AG08396 (cell line): ENCODE results near the gene FOXL2NB.

ENCODE experiments used
- DNase-seq: peaks from one replicate; pipeline ENCODE4 v3.0.0; 2012; ENCODE audit warnings: low spot score, mixed read lengths

FOXL2NB gene

DNA sequence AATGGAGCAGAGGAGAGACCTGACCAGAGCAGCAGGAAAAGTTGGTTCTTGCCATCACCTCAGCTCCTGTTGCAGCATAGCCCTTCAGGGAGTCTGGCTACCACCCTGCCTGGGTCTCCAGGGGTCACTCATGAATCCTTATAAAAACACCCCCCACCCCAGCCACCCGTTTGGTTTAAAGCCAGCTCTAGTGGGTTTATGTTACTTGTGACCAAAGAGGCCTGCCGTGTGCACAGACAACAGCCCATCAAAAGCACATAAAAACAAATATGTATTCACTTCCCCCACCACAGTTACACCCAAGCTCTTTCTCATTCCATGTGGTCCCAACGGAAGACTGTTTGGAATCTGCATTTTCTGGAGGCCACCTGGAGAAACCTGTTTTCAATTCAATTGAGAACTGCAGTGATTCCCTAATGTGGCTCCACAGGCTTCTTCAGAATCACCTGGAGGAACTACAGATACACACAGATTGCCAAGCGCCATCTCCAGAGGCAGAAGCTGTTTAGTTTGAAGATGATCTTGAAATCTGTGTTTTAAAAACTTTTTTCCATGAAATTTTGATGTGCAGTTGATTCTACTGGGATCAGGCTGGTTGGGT, 13.8 kb upstream of the FOXL2NB start:
- no peak for DNase-seq

DNA sequence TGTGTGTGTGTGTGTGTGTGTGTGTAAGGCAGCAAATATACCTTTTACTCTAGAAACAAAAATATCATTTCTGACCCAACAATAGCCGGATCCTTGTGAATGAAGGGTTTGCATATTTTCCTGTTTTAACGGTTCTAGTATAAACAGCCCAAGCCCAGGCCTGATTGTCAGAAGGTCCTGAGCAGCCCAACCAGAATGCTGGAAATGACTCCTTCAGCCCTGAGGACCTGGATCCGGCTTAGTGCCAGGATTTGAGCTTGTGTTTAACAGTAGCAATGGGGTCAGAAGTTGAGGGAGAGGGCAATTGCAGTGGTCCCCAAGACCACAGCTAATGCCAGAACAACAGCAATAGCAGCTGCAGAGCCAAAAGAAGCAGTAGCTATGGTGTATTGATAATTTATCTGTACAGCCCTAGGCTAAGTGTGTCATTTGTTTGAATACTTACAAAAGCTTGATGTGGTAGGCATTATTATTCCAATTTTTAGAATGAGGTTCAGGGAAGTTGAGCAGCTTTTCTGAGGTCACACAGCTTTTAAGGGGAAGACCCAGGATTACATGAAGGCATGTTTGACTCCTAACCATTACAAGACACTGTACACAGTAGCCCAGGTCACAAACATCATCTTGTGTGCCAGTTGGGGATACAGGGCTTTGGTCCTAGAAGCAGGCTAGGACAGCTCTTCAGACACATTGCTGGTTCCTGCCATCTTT, 12.9 kb upstream of the FOXL2NB start:
- no peak for DNase-seq

DNA sequence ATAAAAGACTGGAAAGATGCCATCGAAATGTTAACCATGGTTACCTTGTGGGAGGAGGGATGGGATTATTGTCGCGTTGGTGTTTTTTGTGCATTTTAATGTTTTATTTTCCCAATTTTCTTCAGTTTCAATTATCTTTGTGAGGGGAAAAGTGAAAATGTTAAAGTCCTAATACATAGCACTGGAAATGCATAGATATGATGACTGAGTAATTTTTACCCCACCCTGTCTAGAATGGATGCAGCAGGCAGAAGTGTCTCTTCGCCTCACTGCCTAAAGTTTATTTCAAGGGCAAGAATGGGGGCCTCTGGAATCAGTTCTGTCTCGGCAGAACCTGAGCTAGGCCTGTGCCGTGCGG, 11.5 kb upstream of the FOXL2NB start:
- no peak for DNase-seq

DNA sequence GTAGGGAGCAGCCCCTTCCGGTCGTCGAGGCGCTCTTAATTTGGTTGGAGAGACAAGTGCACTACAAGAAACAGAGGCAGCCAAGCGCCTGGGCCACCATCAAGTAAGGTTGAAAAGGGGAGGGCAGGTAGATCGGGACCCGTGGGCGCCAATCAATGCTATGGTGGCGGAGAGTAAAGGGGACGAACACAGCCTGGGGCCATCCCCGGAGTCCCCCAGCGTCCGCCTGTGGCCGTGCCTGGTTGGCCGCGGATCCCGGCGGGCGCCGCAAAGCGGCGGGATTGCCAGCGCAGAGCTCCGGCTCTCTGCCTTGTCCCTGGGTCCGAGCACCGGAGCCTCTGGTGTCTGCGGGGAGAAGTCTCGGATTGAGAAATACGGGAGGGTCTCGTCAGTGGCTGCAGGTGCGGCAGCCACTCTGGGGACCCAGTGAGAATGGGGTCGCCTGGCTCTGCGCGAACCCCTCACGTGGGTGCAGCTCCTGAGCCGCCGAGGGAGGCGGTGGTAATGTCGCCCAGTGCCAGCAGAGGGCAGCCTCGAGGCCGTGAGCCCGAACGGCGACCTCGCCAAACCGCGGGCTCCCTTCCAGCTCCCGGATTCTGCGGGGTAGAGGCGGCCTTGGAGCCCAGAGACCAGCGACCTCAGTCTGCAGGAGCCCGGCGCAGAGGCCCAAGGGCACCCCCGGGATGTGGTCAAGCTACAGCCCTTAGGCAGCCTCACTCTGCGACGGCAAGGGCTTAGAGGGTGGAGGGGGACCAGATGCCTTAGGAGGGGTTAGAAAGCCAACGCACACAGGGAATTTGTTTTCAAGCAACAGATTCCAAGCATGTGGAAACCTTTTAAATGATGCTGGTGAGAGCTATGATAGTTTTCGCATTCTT, 10.9 kb upstream of the FOXL2NB start:
- DNase-seq, result peak; percentile 94

DNA sequence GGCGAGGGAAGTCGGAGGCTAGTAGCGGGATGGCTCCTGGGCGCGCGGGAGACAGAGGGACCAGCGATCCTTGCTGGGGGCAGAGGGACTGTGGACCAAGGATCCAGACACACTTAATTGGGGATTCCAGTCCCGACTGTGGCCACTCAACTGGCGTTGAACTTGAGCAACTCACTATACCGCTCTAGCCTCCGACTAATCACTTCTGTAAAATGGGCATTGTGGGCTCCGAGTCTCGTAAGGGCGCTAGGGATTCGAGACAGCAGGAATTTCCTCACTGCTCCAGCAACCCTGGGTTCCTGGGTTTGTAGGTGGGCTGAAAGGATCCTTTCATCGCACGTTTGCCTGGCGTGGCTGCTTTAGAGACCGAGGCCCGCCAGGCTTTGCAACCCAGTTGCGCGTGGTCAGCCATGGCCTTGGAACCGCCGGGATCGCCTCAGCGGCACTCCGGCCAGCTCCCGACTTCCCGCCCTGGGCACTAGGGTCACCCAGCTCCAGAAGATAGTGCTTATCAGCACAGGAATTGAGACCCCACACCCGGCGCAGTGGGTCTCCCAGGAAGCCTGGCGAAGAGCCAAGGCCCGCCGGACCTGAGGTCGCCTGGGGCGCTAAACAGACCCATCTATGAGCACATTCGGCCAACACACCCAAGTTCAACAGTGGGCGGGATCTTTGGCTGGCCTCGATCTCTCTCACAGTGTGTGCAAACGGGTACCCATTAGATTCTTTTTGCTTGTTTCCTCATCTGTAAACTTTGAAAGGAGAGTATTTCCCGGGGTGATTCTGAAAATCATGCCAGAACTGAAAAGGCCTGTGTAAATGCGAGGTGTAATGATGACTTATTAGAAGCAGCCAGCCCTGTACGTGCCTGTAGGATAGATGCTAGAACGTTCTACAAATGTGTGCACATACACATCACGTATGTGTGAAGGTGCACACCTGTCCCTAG, 10.0 kb upstream of the FOXL2NB start:
- no peak for DNase-seq

DNA sequence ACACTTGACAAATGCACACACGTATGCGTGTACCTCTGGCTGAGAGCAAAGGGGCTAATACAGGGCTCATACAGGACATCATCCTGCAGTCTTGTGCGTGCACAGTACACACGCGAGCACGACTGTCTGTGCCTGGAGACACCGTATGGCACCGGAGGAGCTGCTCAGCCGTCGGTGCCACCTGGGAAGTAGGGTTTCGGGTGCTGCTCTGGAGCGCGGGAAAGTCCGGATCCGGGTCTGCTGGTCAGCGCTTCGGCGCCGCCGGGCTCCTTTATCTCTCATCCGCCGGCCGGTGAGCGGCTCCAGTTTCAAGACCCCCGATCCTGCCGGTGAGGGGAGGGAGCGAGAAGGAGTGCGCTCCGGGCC, 9.3 kb upstream of the FOXL2NB start:
- no peak for DNase-seq

DNA sequence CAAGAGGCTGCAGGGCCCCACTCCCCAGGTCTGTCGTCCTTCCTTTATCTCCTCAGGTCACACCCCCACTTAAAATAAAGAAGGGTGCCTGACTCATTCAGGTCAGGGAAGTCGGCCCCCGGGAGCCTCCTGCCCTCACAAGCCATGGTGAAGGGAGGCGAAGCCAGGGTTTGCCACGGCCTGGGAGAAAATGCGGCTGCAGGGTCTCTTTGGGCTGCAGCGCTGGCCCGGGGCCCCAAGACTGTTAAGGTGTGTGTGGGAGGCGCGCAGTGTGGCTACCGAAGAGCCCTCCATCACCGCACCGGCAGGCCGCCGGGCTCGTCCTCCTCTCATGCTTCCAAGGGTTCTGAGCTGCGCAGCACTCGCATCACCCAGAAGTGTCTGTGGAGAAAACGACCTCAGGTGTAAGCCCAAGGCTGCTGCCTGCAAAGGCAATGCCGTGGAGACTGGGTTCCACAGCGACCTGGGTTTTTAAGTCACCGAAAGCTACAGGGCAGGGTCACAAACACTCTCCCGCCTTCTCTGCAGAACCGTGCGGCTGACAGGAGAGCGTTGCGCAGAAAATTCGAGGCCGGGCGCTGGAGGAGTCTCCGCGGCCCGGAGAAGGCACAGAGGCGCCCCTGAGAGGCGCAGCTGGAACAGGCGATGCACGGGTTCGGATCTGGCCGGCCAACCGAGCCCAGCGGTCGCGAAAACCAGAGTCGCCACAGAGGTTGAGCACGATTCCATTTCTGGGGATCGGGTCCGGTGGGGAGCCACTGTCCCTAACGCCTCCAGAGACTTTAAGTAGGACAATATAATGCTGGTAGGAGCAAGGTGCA, 8.8 kb upstream of the FOXL2NB start:
- DNase-seq, result no peak

DNA sequence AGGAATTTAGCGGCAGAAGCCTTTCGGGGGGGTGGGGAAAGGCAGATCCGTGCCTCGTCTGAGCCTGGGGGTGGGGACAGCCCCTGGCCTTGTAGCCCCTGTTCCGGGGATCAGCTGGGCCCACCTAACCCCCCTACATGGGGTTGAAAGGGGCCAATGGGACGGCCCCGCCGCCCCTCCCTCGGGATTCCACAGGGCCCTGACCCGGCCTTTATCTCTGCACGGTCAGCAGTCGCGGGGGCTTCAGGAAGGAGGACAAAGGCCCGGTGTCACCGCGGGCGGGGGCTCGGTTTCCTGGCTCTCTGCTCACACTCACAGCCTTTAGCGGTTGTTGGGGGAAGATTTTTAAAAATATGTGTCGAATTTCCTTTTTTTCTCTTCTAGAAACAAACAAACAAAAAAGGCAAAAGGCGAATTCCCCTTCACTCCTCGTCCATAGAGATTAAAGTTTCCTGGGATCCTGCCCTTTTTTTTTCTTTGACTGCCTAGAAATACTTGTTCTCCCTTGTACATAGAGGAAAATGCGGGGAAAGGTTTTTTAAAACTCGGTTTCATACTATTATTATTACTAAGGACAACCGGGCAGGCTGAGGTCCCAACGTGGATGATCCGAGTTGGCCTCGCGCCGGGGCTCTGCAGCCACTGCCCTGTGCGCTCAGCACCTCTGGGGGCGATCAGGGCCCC, 8.0 kb upstream of the FOXL2NB start:
- no peak for DNase-seq

DNA sequence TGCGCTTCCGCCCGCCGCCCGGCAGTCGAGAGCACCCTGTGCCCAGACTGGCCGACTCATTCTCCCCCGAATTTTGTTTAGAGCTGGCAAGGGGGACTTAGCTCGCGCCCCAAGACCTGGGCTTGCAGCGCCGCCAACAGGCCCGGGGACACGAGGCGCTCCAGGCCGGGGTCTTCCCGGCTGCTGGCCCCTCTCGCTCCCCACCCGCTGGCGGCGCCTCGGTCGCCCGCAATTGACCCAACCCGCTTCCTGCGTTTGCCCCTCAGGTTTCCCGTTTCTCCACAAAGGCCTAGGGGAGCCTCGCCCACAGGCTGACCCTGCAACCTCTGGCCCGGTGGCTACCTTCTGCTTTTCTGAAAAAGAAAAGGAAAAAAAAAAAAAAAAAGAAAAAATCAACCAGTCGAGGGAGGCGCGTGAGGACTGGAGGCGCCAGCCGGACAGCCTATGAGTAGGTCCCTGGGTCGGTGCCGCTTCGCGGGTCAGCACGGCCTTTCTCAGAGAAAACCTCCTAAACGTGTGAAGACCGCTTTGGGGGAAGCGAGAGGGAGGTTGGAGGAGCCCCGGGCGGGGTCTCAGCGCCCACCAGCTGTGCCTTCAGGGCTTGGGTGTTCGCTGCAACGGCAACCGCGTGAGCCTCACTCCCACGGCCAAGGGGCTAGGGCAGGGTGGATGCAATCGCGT, 7.3 kb upstream of the FOXL2NB start:
- DNase-seq, result no peak

DNA sequence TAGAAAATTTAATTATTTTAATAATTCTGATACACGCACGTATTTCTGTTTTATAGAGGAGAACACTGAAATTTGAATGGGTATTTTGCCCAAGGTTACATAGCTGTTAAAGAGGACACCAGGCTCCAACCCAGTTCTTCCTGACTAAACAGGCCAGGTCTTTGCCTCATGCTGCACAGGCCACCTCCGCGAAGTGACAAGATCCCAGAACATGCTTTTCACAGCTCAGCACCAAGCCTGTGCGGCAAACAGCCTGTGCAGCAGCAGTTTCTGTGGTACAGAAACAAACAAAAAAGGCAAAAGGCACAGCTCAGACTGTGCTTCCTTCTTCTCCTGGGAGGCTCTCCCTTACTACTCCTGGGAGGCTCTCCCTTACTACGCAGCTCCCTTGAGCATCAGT, 6.6 kb upstream of the FOXL2NB start:
- no peak for DNase-seq

DNA sequence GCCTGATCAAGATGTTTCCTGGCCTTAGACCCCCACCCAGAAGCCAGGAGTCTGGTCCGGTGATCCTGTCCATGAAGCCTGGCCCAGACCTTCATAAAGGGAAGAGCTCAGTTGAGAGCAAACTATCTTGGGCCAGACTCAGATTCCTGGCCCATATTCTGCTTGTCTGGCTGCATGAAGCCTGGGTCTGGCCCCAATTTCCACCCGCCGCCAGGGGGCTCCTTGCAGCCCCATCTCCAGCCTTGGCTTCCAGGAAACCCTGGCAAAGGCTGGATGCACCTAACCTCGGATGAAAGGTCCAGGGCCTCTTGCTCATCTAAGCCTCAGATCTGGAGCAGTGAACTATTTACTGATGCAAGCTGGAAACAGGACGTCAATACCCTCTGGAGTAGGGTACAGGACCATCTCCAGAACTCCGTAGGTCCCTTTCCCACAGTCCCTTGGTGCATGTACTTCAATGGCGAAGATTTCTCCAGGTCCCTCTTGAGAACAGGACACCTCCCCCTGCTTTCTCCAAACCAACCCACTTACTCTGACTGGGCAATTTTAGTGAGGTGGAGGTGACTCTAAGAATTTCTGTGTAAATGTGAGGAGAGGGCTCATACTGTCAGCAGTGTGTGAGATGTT, 5.6 kb upstream of the FOXL2NB start:
- DNase-seq, result peak; percentile 71

DNA sequence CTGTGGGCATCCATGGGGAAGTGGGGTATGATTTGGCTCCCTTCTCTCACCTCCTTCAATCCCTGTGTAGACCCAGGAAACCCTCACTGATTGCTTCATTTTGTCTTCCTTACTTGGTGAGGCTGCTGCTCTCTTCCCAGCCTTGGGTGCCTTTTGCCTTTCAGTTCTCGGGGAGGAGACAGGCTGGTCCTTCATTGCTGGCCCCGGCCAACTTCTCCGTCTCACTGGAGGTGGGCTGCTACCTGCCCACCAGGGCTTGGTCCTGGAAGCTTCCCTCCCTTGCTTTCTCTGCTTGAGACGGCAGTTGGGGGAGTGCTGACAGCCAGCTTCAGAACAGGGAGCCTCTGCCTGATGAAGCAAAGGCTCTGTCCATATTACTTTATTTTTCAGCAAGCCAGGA, 4.7 kb upstream of the FOXL2NB start:
- no peak for DNase-seq

DNA sequence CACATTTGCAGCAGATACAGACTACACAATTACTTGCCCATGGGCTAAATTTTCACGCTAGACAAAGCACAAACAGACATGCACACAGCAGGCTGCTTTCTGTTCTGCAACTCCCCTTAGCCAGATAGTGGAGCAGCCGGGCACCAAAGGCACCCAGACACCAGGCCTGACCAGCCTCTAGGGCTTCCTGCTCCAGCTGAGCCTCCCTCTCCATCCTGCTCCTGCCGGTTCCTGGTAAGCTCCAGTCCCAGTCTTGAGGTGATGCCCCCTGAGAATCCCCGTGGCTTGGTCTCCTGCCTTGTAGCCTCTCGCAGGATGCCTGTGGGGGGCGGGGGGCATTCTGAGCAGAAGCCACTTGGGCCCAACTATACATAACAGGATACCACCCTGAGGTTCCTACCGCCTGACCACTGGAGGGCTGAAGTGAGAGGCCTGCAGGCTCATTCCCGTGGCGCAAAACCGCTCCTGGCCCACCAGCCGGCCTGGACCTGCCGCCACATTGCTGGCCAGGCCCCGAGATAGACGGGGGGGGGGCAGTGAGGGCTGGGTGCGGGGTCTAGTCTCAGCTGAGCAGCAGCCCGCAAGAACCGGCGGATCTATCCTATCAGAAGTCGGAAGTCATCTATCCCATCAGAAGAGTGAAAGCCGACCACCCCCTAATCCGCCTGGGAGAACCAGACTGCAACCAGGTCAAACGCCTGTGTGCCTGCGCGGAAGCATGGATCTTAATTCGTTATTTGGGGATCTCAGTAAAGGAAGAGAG, 4.0 kb upstream of the FOXL2NB start:
- no peak for DNase-seq

DNA sequence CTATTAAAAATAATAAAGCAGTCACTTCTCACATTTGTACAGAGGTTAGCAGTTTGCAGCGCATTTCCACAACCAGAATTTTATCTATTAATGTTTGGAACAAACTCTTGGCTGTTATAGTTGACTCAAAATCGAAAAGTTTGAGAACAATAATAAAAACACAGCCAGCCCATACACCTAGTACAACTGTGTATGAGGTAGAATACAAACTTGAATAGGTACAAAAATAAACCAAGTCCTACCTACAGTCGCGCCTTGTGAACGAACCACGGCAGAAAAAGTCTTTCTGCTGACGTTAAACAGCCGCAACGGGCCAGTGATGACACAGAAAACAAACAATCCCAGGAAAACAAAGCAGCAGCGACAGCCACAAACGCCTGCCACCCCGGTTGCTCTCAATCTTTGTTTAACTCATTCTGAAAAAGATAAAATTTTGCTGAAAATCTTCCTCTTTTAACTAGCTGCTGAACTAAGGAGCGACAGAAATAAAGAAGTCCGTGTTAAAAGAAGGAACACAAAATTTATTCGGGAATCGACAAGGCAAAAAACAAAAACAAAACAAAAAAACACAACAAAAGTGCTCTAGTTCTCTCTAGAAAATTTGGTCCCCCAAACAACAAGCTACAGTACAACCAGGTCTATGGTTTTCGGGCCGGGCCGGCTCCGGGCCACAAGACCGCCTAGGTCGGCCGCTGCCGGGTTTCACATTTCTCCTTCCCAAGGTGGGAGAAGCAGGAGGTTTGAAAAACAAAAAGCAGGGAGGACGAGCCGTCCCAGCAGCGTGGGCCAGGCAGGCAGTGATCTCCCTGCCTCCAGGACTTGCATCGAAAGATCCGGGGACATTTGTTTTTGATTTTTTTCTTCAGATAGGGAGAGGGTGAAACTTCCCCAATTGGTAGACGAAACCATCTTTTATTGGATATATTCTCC, 3.0 kb upstream of the FOXL2NB start:
- no peak for DNase-seq

DNA sequence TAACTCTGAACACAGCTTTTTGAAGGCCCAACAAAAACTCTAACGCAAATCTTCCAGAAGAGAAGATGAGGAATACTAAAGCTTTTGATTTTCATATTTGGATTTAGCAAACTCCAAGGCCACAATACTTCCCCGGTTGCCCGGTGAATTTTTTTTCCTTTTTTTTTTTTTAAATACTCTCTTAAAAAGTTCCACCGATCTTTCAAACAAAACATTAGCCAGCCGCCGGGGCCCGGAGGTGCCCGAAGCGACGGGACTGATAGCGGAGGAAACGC, 2.4 kb upstream of the FOXL2NB start:
- DNase-seq, result no peak

DNA sequence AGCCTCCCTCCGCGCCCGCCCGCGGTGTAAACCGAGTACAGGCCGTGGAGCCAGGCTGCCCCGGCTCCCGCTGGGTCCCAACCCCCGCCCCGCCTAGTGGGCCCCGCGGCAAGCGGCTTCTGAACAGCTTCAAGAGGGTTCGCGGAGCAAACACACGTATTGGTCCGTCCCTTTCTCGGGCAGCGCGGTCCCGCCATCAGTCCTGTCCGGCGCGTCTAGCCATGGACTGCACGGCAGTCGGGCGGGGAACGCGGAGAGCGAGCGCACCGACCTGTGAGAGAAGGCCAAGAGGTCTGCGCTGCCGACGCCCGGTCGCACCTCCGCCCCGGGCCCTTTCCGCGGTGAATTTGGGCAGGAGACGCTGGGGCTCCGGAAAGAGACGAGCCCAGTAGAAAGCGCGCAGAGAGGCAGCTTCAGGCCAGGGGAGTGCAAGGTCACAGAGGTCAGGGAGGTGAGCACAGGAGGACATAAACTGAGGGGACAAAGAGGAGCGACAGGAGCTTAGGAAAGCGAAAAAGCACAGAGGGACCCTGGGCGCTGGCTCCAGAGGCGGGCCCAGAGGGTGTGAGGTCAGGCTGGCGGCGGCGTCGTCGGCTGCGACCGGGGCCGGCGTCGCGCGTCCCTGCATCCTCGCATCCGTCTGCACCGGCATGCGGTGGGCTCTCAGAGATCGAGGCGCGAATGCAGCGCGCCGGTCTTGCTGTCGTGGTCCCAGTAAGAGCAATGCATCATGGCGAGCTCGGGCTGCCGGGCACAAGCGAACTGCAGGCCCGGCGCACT, 1.9 kb upstream of the FOXL2NB start:
- no peak for DNase-seq
